Upper lobe of left lung (tissue), 6 donors: ENCODE measurements around the gene NPHP3. TPM values are rescaled to one million over a fixed set of nuclear protein-coding genes. Genes with fewer than 3 reads are reported as not detected.

Experiments used
- ATAC-seq, 2 donors: fragments of 200-7000 bp; cut with Tn5 transposase; one replicate each; pipeline ENCODE4 v1.9.1; 2022; ENCODE audit warnings: mild to moderate bottlenecking in 2 of 2, moderate library complexity in 2 of 2; ENCODE audit not compliant: low FRiP score in 2 of 2
- DNase-seq, 2 donors: peaks; one replicate each; pipeline ENCODE4 v3.0.0-alpha.2; 2019 to 2020
- H3K27ac ChIP-seq, 4 donors: fragments of 200-600 bp; sonication (generic); one replicate each; pipeline ENCODE4 v1.5.1; 2016 to 2019
- H3K27me3 ChIP-seq, 4 donors: fragments of 200-600 bp; sonication (generic); one replicate each; pipeline ENCODE4 v1.5.1; 2017 to 2019
- H3K36me3 ChIP-seq, 4 donors: fragments of 200-600 bp; sonication (generic); one replicate each; pipeline ENCODE4 v1.5.1; 2016 to 2019
- H3K4me1 ChIP-seq, 4 donors: fragments of 200-600 bp; sonication (generic); one replicate each; pipeline ENCODE4 v1.5.1; 2018 to 2019
- H3K4me3 ChIP-seq, 4 donors: fragments of 200-600 bp; sonication (generic); one replicate each; pipeline ENCODE4 v1.5.1; 2017 to 2019; ENCODE audit warnings: mild to moderate bottlenecking in 2 of 4, moderate library complexity in 1 of 4
- H3K9me3 ChIP-seq, 4 donors: fragments of 200-600 bp; sonication (generic); one replicate each; pipeline ENCODE4 v1.5.1; 2018 to 2019
- CTCF ChIP-seq, 6 experiments: fragments of 450-650 bp in 4 of 6; fragments of 200-600 bp in 2 of 6; sonication (generic) in 2 of 6; IDR thresholded peaks; one replicate each; pipeline ENCODE4 v1.5.1; 2016 to 2019; ENCODE audit warnings: antibody characterized with exemption in 6 of 6
- EP300 ChIP-seq, 4 donors: sonication (generic); formaldehyde crosslinking; IDR thresholded peaks; one replicate each; pipeline ENCODE4 v1.5.1; 2017; ENCODE audit warnings: antibody characterized with exemption in 4 of 4, control low read depth in 2 of 4
- POLR2A ChIP-seq, 4 donors: fragments of 450-650 bp; IDR thresholded peaks; one replicate each; pipeline ENCODE4 v1.5.1; 2016 to 2017; ENCODE audit warnings: antibody characterized with exemption in 4 of 4, mild to moderate bottlenecking in 2 of 4
- POLR2AphosphoS5 ChIP-seq, 2 donors: sonication (generic); formaldehyde crosslinking; IDR thresholded peaks; one replicate each; pipeline ENCODE4 v1.5.1; 2017; ENCODE audit warnings: antibody characterized with exemption in 2 of 2
- WGBS, 2 donors: methylation state at CpG; one replicate each; pipeline ENCODE4 v1.1.5; 2017 to 2018; 5-methylcytosine and 5-hydroxymethylcytosine counted together
- total RNA-seq, 6 donors: library from RNA; depleted of rRNA in 4 of 6; stranded (reverse); fragments of >200 nt in 4 of 6; gene quantifications; one replicate each; pipeline versions ENCODE4 v1.1.0 to v1.2.1, GENCODE V29; 2016 to 2021
- donor health status: DM: no; HTN: no; CAD: no; lungs with moderate emphysema.
- donor health status: DM: no; HTN: yes; CAD: no; lungs with severe emphysema.

NPHP3 gene
- total RNA-seq, 6 donors from 2014 or later, result 21.1 to 78.6 (median 30.7) TPM

GRCh38 chr3:132679911-132680310 is 42.3 kb downstream of the NPHP3 start:
- DNase-seq, result no peak
- Histone ChIP-seq H3K4me1 (no peaks in the 10 kb centered on the region), H3K27ac (no peak overlapping the region), H3K4me3 (no peak overlapping the region), H3K36me3 (peaks cover 15 to 97% (median 44%) of the 10 kb centered on the region in 4 donors), H3K27me3 (no peaks in the 10 kb centered on the region), H3K9me3 (no peaks in the 10 kb centered on the region)
- ATAC-seq, result no peak
- TF ChIP-seq EP300 (IDR thresholded peaks at IDR 0.05) (no peak), POLR2A (IDR thresholded peaks at IDR 0.05) (no peak), CTCF (IDR thresholded peaks at IDR 0.05) (no peak), POLR2AphosphoS5 (IDR thresholded peaks at IDR 0.05) (no peak)
- WGBS, 2 donors, result 89 to 93% methylated on average over 5 of the region's 5 CpGs

GRCh38 chr3:132675408-132675807 is 46.8 kb downstream of the NPHP3 start:
- Histone ChIP-seq H3K4me3 (no peak overlapping the region), H3K36me3 (peaks cover 13 to 96% (median 34%) of the 10 kb centered on the region in 4 donors)
- no peak for ATAC-seq

GRCh38 chr3:132669256-132669777 is 52.9 kb downstream of the NPHP3 start:
- 98 to 99% methylated on average over 5 of the region's 5 CpGs for WGBS, 2 donors
- ATAC-seq (no peak), DNase-seq (no peak)
- Histone ChIP-seq H3K9me3 (no peaks in the 10 kb centered on the region), H3K27me3 (no peaks in the 10 kb centered on the region), H3K4me1 (peaks cover 0 to 15% (median 4%) of the 10 kb centered on the region in 4 donors), H3K4me3 (no peak overlapping the region), H3K36me3 (peaks cover 3 to 48% (median 10%) of the 10 kb centered on the region in 4 donors), H3K27ac (peak overlapping the region in 1 of 4 donors; percentile 12)
- TF ChIP-seq POLR2A (IDR thresholded peaks at IDR 0.05) (no peak), EP300 (IDR thresholded peaks at IDR 0.05) (no peak), POLR2AphosphoS5 (IDR thresholded peaks at IDR 0.05) (no peak), CTCF (IDR thresholded peaks at IDR 0.05) (no peak)

More at GRCh38 chr3:132675408-132675807, 46.8 kb downstream of the NPHP3 start:
- Histone ChIP-seq H3K27ac (no peak overlapping the region), H3K4me1 (no peaks in the 10 kb centered on the region), H3K27me3 (no peaks in the 10 kb centered on the region), H3K9me3 (no peaks in the 10 kb centered on the region)
- no peak for DNase-seq
- TF ChIP-seq CTCF (IDR thresholded peaks at IDR 0.05), result no peak
- TF ChIP-seq POLR2A (IDR thresholded peaks at IDR 0.05), result no peak
- no peak for TF ChIP-seq POLR2AphosphoS5 (IDR thresholded peaks at IDR 0.05)

- TF ChIP-seq POLR2A (IDR thresholded peaks at IDR 0.05) (no peak), CTCF (IDR thresholded peaks at IDR 0.05) (no peak), EP300 (IDR thresholded peaks at IDR 0.05) (no peak), POLR2AphosphoS5 (IDR thresholded peaks at IDR 0.05) (no peak)
- Histone ChIP-seq H3K27ac (no peak overlapping the region), H3K36me3 (peaks cover 0 to 9% (median 0%) of the 10 kb centered on the region in 4 donors), H3K9me3 (no peaks in the 10 kb centered on the region), H3K27me3 (no peaks in the 10 kb centered on the region), H3K4me1 (peaks cover 19 to 33% (median 23%) of the 10 kb centered on the region in 4 donors), H3K4me3 (no peak overlapping the region)
- ATAC-seq (no peak), DNase-seq (no peak)
- WGBS, 2 donors, result 41 to 51% methylated on average over 3 of the region's 3 CpGs
Measured at GRCh38 chr3:132665230-132665745, 56.9 kb downstream of the NPHP3 start.

GRCh38 chr3:132662212-132662611 is 60.0 kb downstream of the NPHP3 start:
- TF ChIP-seq POLR2AphosphoS5 (IDR thresholded peaks at IDR 0.05), result no peak
- no peak for TF ChIP-seq POLR2A (IDR thresholded peaks at IDR 0.05)
- no peak for TF ChIP-seq EP300 (IDR thresholded peaks at IDR 0.05)
- TF ChIP-seq CTCF (IDR thresholded peaks at IDR 0.05), result no peak
- no peak overlapping the region for H3K27ac ChIP-seq
- peaks cover 0 to 9% (median 0%) of the 10 kb centered on the region in 4 donors for H3K36me3 ChIP-seq
- peak overlapping the region in 1 of 4 donors; percentile 79 for H3K4me3 ChIP-seq
- no peaks in the 10 kb centered on the region for H3K9me3 ChIP-seq
- DNase-seq, result no peak
- H3K4me1 ChIP-seq, result peaks cover 23 to 34% (median 27%) of the 10 kb centered on the region in 4 donors
- no peak for ATAC-seq
- H3K27me3 ChIP-seq, result no peaks in the 10 kb centered on the region
